Keratinocyte (primary cell): ENCODE measurements around the gene RFPL3.

Experiments
- EZH2 ChIP-seq: IDR thresholded peaks from one replicate; pipeline ENCODE4 v1.6.1; 2012; ENCODE audit warnings: inconsistent platforms, mild to moderate bottlenecking, low read length, moderate library complexity
- TF ChIP-seq, protein P1 (sequence below), 3 experiments: IDR thresholded peaks in 1 of 3; conservative IDR thresholded peaks in 1 of 3; optimal IDR thresholded peaks in 1 of 3; 2 replicates in 2 of 3; 3 replicates in 1 of 3; pipeline versions ENCODE3 to v1.5.1; 2011; ENCODE audit warnings: low read length in 3 of 3, mild to moderate bottlenecking in 3 of 3, moderate library complexity in 2 of 3, control low read depth in 1 of 3, inconsistent platforms in 1 of 3; ENCODE audit not compliant: insufficient read depth in 2 of 3; ENCODE audit errors: extremely low read depth in 1 of 3

DNA sequence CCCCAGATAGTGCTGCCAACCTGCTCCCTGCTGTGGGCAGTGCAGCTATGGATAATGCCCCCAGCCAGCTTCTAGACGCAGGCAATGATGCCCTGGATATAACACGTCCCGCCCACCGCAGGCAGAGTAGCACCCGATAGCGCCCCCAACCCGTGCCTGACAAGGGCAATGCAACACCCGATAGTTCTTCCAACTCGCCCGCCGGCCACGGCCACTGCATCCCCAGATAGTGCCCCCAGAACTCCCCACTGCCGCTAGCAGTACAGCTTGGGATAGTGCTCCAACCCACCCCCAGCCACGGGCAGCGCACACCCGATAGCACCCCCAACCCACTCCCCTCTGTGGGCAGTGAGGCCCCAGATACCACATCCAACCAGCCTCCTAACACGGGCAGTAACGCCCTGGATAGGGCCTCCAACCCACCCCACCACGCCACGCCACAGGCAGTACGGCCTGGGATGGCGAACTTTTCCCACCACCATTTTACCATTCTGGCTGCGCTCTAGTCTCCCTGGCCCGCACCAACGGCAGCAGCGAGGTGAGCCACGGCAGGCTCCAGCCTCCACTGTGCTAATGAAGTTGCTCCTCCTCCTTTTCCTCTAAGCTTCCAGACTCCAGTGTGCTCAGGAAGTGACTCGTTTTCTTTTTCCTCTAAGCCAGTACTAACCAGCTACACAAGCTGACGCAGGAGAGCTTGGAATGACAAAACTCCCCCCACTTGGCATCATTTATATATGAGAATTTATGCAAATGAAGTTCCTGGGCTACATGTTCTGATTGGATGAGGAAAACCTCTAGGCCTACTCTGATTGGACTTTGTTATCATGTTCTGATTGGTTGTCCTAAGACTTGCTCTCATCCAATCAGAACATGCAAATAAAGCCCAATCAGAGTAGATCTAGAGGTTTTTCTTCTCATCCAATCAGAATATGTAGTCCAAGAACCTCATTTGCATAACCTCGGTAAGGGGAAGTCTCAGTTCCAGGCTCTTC is 3.0 kb upstream of the RFPL3 start:
- no peak for TF ChIP-seq EZH2
- TF ChIP-seq, protein P1, sequence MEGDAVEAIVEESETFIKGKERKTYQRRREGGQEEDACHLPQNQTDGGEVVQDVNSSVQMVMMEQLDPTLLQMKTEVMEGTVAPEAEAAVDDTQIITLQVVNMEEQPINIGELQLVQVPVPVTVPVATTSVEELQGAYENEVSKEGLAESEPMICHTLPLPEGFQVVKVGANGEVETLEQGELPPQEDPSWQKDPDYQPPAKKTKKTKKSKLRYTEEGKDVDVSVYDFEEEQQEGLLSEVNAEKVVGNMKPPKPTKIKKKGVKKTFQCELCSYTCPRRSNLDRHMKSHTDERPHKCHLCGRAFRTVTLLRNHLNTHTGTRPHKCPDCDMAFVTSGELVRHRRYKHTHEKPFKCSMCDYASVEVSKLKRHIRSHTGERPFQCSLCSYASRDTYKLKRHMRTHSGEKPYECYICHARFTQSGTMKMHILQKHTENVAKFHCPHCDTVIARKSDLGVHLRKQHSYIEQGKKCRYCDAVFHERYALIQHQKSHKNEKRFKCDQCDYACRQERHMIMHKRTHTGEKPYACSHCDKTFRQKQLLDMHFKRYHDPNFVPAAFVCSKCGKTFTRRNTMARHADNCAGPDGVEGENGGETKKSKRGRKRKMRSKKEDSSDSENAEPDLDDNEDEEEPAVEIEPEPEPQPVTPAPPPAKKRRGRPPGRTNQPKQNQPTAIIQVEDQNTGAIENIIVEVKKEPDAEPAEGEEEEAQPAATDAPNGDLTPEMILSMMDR (optimal IDR thresholded peaks at IDR 0.05 in 1 of 3, IDR thresholded peaks at IDR 0.05 in 1 of 3, conservative IDR thresholded peaks at IDR 0.05 in 1 of 3; ENCODE audit: extremely low read depth in 1 of 3, insufficient read depth in 2 of 3, low read length in 3 of 3): no peak
